ENCODE results near the gene SNX32. TPM values are rescaled to one million over a fixed set of nuclear protein-coding genes. Genes with fewer than 3 reads are reported as not detected.

SNX32 gene
- total and polyA plus RNA-seq, 2 of the 13 experiments (the other 11 are each of a cell fraction or from before 2014, with no cell fraction given): 0.09 to 0.34 TPM

- BruUV-seq (replicated peaks): no TSS peak
- H3K79me2 ChIP-seq (ENCODE audit: insufficient read depth, low read length): peaks cover 10% of the 10 kb centered on the region
- DNase-seq (ENCODE audit: low spot score): no peak
- H3K4me3 ChIP-seq (replicated peaks in 1 of 3; ENCODE audit: insufficient read depth in 1 of 3, low read depth in 2 of 3, low read length in 3 of 3): no peak overlapping the region
- in situ Hi-C loops (cut with HindIII; ENCODE audit: extremely low pct_ligation_motif_present, low pct_unique_long_range_greater_than_20kb): no loop called here
- TF ChIP-seq RBFOX2 (IDR thresholded peaks at IDR 0.05; ENCODE audit: low read depth, low read length) (peak; percentile 49; the same call in 1 of the 2 replicates), PCBP1 (IDR thresholded peaks at IDR 0.05; ENCODE audit: borderline replicate concordance, low read depth, low read length) (0 out of 2 replicates have a peak, but pooled peaks have one; percentile 39), STAG1 (CRISPR knock-in tag; IDR thresholded peaks at IDR 0.05) (no peak)
- FAIRE-seq: no peak
- no peak overlapping the region for H3K27ac ChIP-seq (ENCODE audit: extremely low read length, insufficient read depth, low read length)
- intact Hi-C loops (cut with micrococcal nuclease; ENCODE audit: unreplicated experiment): no loop called here
- ATAC-seq: no peak
- whole genome bisulfite sequencing (ENCODE audit: low lambda C conversion rate): 96% methylated on average over 13 of the region's 24 CpGs
- peaks cover 28% of the 10 kb centered on the region for H3K4me1 ChIP-seq (ENCODE audit: insufficient read depth, low read length)
- no peaks in the 10 kb centered on the region for H4K20me1 ChIP-seq (ENCODE audit: insufficient read depth, low read length)
- ChIA-PET CTCF (ENCODE audit: low intra/inter-chr PET ratio, low total read pairs) (no interaction called here), POLR2A (interaction anchor here (0.6 kb wide), 1 partner anchor 25 kb away, joined by 5 read pairs; the partner anchor contains the start of gene FIBP)
- no peak overlapping the region for H2AFZ ChIP-seq (ENCODE audit: low read length)
- H3K9ac ChIP-seq (ENCODE audit: insufficient read depth, low read depth, low read length): no peak overlapping the region
- no peak overlapping the region for H3K4me2 ChIP-seq (ENCODE audit: low read depth, low read length)
- no peaks in the 10 kb centered on the region for H3K9me3 ChIP-seq (ENCODE audit: low read length)
- H3K36me3 ChIP-seq (replicated peaks in 1 of 2; ENCODE audit: control insufficient read depth in 1 of 2, insufficient read depth in 2 of 2, low read length in 2 of 2): peaks cover 14 to 45% of the 10 kb centered on the region in 2 experiments; a peak in 4 of 5 replicates
- no peaks in the 10 kb centered on the region; a peak in 1 of 5 replicates for H3K27me3 ChIP-seq (ENCODE audit: control insufficient read depth in 1 of 2, insufficient read depth in 2 of 2, low read length in 2 of 2)
These were observed 29.5 kb downstream of the SNX32 start for GRCh38 chr11:65862941-65863888.

- no peak overlapping the region for H3K9ac ChIP-seq (ENCODE audit: insufficient read depth, low read depth, low read length)
- no peak for DNase-seq (ENCODE audit: low spot score)
- POLR2A ChIA-PET: interaction anchor here (0.6 kb wide), 1 partner anchor 24 kb away, joined by 5 read pairs; the partner anchor contains the start of gene FIBP
- no peak overlapping the region for H3K4me2 ChIP-seq (ENCODE audit: low read depth, low read length)
- H3K9me3 ChIP-seq (ENCODE audit: low read length): no peaks in the 10 kb centered on the region
- no peak overlapping the region for H3K4me3 ChIP-seq (replicated peaks in 1 of 3; ENCODE audit: insufficient read depth in 1 of 3, low read depth in 2 of 3, low read length in 3 of 3)
- no peak overlapping the region for H3K27ac ChIP-seq (ENCODE audit: extremely low read length, insufficient read depth, low read length)
- H3K27me3 ChIP-seq (ENCODE audit: control insufficient read depth in 1 of 2, insufficient read depth in 2 of 2, low read length in 2 of 2): no peaks in the 10 kb centered on the region
- no peaks in the 10 kb centered on the region for H4K20me1 ChIP-seq (ENCODE audit: insufficient read depth, low read length)
- H3K79me2 ChIP-seq (ENCODE audit: insufficient read depth, low read length): peaks cover 10% of the 10 kb centered on the region
- peaks cover 14 to 51% of the 10 kb centered on the region in 2 experiments; a peak in 4 of 5 replicates for H3K36me3 ChIP-seq (replicated peaks in 1 of 2; ENCODE audit: control insufficient read depth in 1 of 2, insufficient read depth in 2 of 2, low read length in 2 of 2)
- H3K4me1 ChIP-seq (ENCODE audit: insufficient read depth, low read length): peaks cover 21% of the 10 kb centered on the region
- FAIRE-seq: no peak
- in situ Hi-C loops (cut with HindIII; ENCODE audit: extremely low pct_ligation_motif_present, low pct_unique_long_range_greater_than_20kb): no loop called here
- 86% methylated on average over 11 of the region's 12 CpGs for WGBS (ENCODE audit: low lambda C conversion rate)
- H2AFZ ChIP-seq (ENCODE audit: low read length): no peak overlapping the region
- no peak for ATAC-seq
- intact Hi-C loops (cut with micrococcal nuclease; ENCODE audit: unreplicated experiment): no loop called here
- BruUV-seq (replicated peaks): no TSS peak
- CTCF ChIA-PET (ENCODE audit: low intra/inter-chr PET ratio, low total read pairs): no interaction called here
- TF ChIP-seq ZSCAN20 (CRISPR knock-in tag; IDR thresholded peaks at IDR 0.05; ENCODE audit: borderline replicate concordance) (no peak), MIER3 (CRISPR knock-in tag; IDR thresholded peaks at IDR 0.05; ENCODE audit: borderline replicate concordance) (no peak), GRHL1 (CRISPR knock-in tag; conservative IDR thresholded peaks at IDR 0.05) (no peak), KLF6 (CRISPR knock-in tag; IDR thresholded peaks at IDR 0.05) (no peak), CENPBD1 (CRISPR knock-in tag; IDR thresholded peaks at IDR 0.05; ENCODE audit: borderline replicate concordance, low read depth) (no peak), AGO1 (IDR thresholded peaks at IDR 0.05; ENCODE audit: low read depth, low read length, poor library complexity, severe bottlenecking) (no peak), YEATS2 (CRISPR knock-in tag; IDR thresholded peaks at IDR 0.05; ENCODE audit: borderline replicate concordance) (no peak), FOXO1 (CRISPR knock-in tag; IDR thresholded peaks at IDR 0.05) (no peak), ZSCAN9 (CRISPR knock-in tag; IDR thresholded peaks at IDR 0.05; ENCODE audit: borderline replicate concordance) (no peak)
These were observed 30.3 kb downstream of the SNX32 start for GRCh38 chr11:65863889-65864705.
